NCI-H446 treated with DMSO at 0.1 percent for 48 hours (cell line): ENCODE measurements around the gene DNAJC30.
"Not testable (repeated sequence)": the region's sequence is repeated elsewhere in the genome, so short reads cannot be mapped to it uniquely, and the experiment has no call there.

ENCODE experiments used
- DNase-seq: peaks from one replicate; lab custom pipeline; 2025; lab: John Stamatoyannopoulos, UW

DNAJC30 gene

DNA sequence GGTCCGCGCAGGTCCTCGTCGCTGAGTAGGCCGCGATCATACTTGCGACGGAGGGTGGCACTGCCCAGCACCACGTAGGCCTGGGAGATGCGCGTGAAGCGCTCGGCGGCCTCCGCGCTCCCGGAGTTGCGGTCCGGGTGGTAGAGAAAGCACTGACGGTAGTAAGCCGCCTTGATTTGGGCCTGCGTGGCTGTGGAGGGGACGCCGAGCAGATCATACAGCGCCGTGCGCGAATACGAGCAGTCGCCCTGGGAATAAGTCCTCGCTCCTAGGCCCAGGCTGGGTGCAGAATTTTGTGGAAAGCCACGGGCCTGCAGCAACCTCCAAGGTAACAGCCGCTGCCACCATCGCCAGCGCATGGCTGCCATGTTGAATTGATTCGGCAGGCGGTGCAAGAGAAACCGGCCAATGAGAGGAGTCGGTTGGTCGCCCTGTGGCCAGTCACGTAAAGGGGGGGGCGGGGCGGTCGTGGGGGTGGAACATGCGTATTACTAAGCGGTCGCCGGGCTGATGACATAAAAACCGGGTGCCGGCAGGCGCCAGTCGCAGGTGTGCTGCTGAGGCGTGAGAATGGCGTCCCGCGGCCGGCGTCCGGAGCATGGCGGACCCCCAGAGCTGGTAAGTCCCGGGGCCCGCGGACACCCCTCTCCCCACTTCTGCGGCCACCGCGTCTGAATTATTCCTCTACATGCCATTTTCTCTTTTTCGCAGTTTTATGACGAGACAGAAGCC lies at the start of gene DNAJC30, which contains the start of gene BUD23:
DNAJC30 (minus strand) TSS at position 398 of the 732 bp plus-strand sequence; CDS start at position 368, 30 bp downstream.
BUD23 (plus strand) TSS at position 542 of the 732 bp plus-strand sequence; CDS start at position 571, 29 bp downstream.
- DNase-seq: peak; percentile 59

DNA sequence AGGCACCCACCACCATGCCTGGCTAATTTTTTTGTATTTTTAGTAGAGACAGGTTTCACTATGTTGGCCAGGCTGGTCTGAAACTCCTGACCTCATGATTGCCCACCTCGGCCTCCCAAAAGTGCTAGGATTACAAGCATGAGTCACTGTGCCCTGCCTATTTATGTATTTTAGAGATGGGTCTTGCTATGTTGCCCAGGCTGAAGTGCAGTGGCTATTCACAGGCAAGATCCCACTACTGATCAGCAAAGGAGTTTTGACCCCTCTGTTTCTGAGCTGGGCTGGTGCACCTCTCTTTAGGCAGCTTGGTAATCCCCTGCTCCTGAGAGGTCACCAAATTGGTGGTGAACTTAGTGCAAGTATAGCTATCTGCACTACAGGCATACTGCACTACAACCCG lies 49.1 kb upstream of the DNAJC30 start:
- DNase-seq: no peak

DNA sequence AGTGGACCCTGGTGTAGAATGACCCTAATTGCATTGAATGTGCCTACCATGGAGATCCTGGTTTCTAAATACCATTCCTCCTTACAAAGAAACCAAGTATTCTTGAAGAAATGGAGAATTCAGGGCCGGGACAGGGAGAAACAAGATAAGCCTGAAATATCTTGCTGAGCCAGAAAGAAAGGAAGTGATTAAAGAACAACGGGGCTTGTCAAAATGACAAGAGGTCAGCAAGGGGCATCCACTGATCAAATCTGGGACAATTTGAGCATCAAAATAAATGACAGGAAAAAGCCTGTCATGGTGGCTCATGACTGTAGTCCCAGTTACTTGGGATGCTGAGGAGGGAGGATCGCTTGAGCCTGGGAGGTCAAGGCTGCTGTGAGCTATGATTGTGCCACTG lies 47.2 kb upstream of the DNAJC30 start:
- DNase-seq: no peak

DNA sequence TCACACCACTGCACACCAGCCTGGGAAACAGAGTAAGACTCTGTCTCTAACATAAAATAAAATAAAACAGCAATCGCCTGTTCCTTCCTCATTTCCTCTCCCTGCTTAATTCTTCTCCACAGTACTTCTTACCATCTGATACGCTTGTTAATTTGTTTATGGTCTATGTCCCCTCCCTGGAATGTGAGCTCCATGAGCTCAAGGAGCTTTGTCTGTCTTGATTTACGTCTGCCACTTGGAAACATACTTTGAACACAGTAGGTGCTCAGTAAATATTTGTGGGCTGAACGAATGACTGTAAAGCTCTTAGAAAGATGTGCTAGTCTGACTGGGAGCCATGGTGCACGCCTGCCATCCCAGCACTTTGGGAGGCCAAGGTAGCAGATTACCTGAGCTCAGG lies 45.3 kb upstream of the DNAJC30 start:
- no peak for DNase-seq

DNA sequence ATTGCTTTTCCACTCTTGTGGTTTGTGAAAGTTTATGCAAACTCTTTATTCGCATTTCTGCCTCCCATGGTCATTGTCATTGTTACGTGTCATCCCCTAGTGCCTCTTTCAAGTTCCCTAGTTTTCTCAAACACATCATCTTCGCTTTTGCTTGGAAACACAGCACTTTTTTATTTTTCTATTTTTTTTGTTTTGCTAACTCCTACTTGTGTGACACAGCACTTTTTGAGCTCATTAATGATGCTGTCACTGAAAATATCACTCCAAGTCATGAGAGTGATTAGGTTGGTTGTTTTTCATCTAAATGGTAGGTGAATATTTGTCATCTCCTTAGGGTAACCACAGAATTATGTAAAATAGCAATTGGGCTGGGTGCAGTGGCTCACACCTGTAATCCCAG lies 44.7 kb upstream of the DNAJC30 start:
- no peak for DNase-seq

DNA sequence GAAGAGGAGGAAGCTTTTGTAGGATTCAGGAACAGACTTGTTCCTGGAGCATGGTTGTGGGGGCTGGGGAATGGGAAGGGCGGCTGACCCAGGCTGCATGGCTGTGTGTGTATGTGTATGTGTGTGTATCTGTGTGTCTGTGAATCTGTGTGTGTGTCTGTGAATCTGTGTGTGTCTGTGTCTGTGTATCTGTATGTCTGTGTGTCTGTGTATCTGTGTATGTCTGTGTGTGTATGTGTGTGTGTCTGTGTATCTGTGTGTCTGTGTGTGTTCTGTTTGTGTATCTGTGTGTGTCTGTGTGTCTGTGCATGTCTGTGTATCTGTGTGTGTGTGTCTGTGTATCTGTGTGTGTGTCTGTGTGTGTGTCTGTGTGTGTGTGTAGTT lies 42.8 kb upstream of the DNAJC30 start:
- no peak for DNase-seq

DNA sequence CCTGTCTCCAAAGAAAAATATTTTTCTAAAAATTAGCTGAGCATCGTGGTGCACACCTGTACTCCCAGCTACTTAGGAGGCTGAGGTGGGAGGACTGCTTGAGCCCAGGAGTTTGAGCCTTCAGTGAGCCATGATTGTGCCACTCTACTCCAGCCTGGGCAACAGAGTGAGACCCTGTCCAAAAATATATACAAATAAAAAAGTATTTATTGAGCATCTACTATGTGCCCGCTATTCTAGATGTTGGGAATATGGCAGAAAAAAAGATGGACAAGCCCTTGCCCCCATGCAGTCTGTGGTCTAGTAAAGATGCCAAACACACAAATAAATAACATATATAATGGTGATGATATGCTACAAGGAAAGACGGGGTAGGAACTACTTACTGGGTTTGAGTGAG lies 40.6 kb upstream of the DNAJC30 start:
- DNase-seq: no peak

DNA sequence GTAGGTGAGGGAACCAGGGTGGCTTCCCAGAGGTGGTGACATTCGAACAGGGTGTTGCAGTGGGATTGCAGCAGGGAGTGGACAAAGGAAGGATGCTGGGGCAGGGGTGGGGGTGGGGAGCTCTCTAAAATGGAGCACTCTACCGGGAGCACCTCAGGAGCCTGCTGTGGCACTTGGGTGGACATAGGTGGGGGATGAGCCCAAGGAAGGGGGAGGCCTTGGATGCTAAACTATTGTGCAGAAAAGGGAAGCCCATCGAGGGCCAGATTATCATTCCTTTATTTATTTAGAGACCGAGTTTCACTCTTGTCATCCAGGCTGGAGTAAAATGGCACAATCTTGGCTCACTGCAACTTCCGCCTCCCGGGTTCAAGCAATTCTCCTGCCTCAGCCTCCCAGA lies 39.5 kb upstream of the DNAJC30 start:
- DNase-seq: no peak

DNA sequence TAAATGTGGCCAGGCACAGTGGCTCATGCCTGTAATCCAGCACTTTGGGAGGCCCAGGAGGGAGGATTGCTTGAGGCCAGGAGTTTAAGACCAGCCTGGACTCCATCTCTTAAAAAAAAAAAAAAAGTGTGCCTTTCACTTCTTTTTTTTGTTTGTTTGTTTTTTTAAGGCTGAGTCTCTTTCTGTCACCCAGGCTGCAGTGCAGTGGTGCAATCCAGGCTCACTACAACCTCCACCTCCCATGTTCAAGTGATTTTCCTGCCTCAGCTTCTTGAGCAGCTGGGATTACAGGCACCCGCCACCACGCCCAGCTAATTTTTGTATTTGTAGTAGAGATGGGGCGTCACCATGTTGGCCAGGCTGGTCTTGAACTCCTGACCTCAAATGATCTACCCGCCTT lies 38.9 kb upstream of the DNAJC30 start:
- not testable (repeated sequence) for DNase-seq

DNA sequence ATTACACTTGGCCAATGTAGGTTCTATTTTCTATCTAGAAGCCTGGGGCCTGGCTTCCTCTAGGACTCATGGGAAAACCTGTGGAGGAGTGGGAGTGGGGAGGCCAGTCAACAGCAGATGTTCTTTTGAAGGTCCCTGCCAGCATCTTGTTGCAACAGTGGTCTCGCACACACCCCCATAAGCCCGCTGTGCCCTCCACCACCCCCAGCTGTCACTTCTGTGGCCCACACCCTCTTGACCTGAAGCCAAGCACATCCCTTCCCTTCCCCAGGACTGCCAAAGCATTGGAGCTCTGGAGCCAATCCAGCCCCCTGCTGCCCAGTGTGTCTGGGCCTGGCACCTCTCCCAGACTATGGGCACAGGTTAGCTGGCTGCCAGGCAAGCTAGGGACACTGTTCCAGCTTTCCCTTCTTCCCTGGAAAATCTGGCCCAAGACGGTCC lies 38.1 kb upstream of the DNAJC30 start:
- DNase-seq: peak; percentile 97

DNA sequence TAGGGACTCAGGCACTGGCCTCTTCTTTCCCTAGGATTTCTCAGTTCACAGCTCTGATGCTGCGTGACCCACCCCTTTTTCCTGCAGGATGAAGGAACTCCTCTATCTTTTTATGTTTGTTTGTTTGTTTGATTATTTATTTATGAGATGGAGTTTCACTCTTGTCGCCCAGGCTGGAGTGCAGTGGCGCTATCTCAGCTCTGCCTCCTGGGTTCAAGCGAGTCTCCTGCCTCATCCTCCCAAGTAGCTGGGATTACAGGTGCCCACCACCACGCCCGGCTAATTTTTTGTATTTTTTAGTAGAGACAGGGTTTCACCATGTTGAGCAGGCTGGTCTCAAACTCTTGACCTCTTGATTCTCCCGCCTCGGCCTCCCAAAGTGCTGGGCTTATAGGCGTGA lies 37.2 kb upstream of the DNAJC30 start:
- DNase-seq: not testable (repeated sequence)

DNA sequence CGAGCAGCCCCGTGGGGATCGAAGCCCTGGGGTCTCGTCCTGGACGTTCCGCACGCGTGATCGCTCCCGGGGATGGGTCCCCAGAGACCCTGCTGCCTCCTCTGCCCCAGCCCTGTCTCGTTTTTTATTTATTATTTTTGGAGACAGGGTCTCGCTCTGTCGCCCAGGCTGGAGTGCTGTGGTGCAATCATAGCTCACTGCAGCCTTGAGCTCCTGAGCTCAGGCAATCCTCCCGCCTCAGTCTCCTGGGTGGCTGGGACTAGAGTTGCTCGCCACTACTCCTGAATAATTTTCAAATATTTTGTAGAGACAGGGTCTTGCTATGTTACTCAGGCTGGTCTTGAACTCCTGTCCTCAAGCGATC lies 36.5 kb upstream of the DNAJC30 start:
- no peak for DNase-seq

DNA sequence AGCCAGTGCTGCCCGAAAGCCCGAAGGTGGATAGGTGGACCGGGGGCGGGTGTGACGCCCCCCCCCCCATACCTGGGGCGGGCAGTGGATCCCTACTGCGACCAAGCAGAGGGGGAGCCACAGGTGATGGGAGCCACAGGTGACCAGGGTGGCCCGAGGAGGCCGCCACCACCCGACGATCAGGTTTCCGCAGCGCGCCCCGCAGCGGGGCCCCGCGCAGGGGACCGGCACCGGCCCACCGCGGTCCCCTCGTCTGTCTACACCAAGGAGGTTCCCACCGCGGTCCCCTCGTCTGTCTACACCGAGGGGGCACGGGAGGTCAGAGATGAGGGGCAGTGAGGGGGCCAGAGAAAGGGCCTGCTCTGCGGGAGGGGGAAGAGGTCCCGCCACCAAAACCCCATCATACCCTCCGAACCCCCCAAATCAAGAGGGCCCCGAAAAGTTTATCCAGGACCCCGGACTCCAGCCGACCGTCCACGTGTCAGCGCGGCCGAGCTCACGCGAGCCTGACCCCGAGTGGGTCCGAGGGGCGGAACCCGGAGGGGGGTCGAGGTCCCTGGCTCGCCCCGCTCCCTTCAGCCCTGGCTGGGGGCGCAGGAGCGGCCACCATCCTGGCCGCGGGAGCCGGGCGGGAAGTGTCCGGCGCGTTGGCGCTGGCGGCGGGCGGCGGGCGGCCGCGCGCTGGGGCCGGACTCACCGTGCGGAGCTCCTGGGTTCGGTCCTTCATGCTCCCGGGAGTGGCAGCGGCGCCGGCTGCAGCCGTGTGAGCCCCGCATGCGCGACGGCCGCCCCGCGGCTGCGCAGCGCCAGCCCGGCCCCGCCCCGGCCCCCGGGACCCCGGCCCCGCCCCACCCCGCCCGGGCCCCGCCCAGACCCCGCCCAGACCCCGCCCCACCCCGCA lies 35.9 kb upstream of the DNAJC30 start, which contains the start of gene STX1A:
STX1A (minus strand) TSS at position 765 of the 901 bp plus-strand sequence; CDS start at position 727, 38 bp downstream.
- no peak for DNase-seq

DNA sequence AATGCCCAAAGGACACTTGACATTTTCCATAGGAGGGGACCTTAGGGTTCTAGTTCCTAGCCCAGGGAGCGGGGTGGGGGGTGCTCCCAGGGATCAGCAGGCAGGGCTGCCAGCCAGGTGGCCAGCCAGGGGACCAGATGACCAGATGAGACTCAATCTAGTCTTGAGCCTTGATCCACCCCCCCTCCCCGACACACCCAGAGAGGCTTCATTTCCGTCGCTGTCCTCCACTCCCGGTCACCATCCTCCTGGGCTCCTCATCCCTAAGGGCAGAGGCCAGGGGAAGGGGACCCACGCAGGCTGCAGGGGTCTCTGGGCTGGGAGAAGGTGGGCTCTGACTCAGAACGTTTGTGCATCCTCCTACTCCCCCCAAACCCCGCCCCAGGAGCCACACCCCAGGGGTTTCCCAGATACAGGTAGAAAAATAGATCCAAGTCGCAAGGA lies 35.2 kb upstream of the DNAJC30 start:
- DNase-seq: no peak

DNA sequence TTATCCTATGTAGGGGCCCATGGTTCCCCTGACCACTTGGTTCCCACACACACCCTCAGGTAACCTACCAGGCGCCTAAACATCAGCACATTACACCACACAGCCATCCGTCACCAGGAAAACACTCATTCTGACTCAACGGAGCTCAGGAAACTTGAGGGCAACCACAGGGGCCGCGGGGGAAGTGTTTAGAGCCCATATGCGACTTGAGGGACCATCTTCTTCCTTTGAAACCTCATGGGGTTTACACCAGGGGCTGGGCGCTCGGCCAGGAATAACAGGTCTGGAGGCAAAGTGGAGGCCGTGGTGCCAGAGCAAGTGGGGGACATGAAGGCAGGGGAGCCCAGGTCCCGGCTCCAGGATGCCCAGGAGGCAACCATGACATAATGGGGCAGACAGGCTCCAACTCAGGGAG lies 34.7 kb upstream of the DNAJC30 start:
- DNase-seq: no peak

DNA sequence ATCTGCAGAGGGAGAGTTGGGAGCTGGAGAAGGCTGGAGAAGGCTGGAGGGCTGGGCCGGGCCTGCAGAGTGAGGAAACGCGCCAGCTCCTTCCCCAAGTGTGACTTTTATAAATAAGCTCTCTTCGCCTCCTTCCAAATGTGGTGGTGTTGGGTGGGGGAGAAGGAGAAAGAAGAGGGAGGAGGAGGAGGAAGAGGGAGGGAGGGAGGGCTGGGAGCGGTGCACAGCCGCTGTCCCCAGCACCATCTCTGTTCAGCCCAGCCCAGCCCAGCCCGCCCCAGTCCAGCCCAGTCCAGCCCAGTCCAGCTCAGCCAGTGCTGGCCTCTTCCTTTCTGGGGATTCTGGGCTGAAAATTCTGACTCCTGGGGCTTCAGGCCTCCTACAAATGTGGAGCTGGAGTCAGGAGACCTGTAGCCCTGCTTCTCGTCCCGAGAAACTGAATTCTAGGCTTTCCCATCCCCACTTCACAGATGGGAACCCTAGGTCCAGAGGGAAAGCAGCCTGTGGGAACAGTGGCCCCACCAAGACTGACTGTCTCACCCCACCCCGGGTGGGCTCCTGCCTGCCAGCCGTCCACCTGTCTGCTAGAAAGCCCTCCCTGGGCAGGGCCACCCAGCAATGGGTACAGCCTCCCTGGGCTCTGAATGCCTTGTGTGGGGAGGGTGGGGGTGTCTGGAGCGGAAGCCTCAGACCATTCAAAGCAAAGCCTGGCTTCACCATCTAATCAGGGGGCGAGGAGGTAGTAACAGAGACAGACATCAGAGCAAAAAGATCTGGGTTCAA lies 34.0 kb upstream of the DNAJC30 start:
- DNase-seq: no peak

DNA sequence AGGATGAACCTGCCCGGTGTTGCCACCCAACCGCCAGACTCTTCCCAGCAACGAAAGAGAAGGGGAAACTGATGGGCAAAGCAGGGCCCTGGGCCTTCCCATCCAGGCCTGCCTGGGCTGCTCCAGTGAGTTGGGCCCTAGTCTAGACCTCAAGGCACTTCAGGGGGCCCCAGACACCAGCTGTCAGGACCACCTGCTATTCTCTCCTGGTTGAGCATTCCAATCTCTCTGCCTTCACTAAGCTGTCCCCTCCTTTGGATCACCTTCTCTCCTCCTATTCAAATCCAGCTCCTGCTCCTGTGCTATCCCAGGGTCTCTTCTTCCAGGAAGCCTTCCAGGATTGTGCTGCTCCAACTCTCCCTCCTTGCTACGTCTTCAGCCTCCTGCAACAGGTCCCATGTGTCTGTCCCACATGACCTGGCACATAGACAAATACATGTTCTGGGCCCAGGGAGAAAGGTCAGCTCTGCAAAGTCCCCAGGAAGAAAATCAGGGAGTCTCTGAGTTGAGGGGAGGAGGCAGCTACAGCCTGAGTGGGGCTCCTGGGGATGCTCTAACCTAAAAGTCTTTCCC lies 33.2 kb upstream of the DNAJC30 start:
- DNase-seq: no peak

DNA sequence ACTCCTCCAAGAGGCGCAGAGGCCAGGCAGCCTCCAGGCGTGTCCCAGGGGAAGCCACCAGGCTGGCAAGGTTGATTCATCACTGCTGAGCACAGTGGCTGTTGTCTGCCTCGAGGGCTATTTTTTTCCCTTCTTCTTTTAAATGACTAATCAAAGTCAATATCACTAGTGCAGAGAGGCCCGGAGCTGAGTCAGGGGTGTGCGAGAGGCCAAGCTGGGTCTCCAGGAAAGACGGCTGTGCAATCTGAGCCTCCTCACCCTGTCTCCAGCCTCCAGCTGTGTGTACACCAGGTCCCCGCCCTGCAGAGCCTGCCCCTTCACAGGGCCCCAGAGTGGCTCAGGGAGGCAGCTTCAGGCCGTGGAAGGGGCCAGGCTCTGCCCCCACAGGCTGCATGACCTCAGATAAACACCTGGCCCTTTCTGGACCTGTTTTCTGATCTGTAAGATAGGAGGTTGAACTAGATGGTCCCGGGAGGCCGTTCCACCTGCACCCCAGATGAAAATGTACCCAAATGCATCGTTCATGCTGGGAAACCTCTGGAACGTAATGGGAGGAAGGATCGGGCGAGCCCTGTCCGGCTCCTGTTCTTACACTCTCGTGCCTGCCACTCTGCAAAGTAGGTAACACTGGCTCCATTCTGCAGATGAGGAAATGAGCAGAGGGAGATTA lies 32.5 kb upstream of the DNAJC30 start:
- peak; percentile 26 for DNase-seq

DNA sequence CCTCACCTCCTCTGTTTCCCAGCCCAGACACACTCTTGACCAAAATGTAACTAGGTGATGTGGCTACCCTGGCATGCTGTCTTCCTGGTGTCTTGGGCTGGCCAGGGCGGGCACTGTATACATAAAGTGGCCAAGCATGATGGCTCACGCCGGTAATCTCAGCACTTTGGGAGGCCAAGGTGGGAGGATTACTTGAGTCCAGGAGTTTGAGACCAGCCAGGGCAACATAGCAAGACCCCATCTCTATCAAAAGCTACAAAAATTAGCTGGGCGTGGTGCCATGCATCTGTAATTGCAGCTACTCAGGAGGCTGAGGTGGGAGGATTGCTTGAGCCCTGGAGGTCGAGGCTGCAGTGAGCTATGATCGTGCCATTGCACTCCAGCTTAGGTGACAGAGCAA lies 30.1 kb upstream of the DNAJC30 start:
- not testable (repeated sequence) for DNase-seq

DNA sequence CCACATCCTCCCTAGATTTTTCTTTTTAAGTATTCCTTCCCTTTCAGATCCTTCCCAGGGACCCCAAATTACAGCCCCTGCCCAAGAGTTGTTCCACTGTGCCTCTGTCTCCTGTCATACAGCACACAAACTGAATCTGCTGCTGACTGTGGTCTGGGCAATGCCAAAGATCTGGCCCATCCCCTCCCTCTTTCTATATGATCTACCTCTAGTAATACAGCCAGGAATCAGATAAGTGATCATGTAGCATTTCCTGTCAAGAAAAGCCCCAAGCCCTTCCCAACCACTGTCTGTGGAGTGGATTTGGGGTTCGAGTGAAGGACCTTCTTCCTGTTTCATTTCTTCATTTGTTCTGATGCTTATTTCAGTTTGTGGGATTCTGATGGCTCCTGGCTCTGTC lies 29.5 kb upstream of the DNAJC30 start:
- no peak for DNase-seq

DNA sequence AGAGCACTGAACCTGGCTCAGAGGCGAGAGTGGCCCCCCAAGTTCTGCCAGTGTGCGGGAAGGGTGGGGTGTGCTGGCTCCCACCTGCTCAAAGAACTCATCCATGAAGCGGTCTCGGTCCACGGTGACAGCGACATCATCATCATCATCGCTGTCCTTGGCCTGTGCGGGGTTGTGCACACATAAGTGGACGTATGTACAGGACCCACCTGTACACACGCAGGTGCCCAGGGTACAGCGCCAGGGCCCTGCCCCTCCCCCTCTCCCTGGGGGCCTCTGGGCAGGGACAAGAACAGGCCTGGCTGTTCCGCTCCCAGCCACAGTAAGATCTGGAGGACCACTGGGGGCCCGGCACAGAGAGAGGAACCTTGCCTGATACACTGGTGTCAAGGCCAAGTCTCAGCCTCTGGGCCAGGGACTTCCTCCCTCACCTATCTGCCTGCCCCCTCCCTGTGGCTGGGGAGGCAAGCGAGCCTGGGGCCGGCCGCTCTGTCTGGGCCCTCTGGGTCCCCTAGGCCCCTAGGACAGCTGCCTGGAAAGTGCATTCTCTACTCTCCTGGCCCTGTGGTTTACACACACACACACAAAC lies 25.8 kb upstream of the DNAJC30 start:
- DNase-seq: no peak
